Stimulated activated CD4-positive, alpha-beta T cell treated with anti-CD3 and anti-CD28 coated beads, Interleukin-4, amount 100 ng/mL, for 24 hours (primary cell): ENCODE measurements around the gene ABLIM3.

ENCODE experiments used
- DNase-seq: peaks from one replicate; pipeline ENCODE4 v3.0.0-alpha.2; 2020

Gene ABLIM3

DNA sequence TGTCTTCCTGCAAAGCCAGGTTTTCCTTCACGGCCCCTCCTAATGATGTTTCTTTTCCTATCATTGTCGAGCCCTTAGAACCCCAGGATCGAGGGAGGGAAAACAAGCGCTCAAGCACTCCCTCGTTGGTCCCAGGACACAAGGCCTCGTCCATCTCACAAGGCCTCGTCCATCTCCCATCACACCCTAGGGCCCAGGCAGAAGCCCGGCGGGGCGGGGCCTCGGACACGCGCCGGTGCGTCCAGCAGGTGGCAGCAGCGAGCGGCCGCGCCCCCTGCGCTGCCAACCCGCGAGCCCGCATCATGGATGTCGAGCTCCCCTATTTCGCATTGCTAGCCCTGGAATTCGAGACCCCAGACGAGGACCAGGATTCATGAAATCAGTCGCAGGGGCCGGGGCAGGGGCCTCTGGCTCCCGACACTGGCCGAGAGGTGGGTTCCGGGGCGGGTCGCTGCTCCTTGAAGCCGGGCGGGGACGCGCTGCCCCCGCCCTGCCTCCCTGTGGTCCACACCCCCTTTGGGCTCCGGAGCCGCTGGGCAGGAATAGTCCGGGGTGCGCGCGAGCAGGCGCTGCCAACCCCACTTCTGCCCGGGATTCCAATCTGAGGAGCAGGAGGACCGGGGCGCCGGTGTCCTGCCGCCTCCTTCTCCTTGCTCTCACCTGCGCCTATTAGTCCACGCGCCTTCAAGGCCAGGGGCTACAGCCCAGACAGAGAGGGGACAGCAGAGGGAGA, at the start of gene ABLIM3:
TSS of gene ABLIM3 (plus strand) at position 270 of the 733 bp plus-strand sequence. CDS start 603 bp downstream, outside the sequence.
- DNase-seq, result peak; percentile 66

DNA sequence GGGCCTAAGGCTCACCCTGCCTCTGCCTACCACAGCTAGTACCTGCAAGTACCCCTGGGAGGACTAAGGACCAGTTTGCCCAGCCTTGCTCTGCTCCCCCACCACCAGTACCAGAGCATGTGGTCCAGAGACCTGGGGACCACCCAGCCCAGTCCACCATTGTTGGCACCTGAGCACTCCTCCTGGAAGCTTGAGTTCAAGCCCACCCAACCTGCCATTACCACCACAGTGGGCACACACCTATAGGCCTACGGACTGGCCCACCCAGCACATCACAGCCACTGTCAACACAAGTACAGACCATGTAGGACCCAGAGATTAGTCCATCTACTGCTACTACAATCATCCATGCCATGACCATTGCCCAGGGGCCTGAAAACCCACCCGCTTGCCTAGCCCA, 47.7 kb upstream of the ABLIM3 start:
- DNase-seq, result no peak

DNA sequence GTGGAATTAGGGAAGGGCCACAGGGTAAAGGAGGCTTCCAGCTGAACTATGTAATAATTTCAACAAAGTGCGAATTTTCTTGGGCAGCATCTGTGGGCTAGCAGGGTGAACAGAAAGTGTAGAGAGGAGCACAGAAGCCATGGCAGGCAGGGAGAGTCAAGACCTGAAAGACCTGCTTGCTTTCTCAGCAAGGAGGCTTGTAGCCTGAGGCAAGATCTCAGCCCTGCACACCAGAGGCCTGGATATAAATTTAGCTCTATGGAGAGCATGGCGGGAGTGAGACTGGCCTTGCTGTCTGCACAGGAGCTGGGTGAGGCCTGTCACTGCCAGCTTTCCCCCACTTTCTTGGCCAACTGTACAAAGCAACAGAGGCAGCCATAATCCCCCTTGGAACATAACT, 46.3 kb upstream of the ABLIM3 start:
- DNase-seq, result no peak

DNA sequence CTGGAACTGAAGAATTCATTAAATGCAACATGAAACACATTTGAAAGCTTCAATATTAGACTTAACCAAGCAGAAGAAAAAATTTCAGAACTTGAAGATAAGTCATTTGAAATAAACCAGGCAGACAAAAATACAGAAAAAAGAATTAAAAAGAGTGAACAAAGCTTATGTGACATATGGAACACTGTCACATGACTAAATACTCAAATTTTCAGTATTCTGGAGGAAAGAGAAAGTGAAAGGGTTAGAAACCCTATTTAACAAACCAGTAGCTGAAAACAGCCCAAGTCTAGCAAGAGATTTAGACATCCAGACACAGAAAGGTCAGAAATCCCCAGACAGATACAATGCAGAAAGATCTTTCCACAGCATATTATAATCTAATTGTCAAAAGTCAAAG, 41.4 kb upstream of the ABLIM3 start:
- no peak for DNase-seq

DNA sequence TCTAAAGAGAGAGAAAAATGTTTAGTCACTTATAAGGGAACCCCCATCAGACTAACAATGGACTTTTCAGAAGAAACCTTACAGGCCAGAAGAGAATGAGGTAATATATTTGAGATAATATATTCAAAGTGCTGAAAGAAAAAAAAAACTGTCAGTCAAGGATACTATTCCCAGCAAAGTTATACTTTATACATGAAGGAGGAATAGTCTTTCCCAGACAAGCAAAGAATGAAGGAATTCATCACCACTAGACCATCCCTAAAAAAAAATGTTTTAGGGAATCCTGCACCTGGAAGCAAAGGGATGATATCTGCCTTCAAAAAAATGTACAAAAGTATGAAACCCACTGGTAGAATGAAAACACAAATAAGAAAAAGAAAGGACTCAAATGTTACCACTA, 41.0 kb upstream of the ABLIM3 start:
- DNase-seq, result no peak

DNA sequence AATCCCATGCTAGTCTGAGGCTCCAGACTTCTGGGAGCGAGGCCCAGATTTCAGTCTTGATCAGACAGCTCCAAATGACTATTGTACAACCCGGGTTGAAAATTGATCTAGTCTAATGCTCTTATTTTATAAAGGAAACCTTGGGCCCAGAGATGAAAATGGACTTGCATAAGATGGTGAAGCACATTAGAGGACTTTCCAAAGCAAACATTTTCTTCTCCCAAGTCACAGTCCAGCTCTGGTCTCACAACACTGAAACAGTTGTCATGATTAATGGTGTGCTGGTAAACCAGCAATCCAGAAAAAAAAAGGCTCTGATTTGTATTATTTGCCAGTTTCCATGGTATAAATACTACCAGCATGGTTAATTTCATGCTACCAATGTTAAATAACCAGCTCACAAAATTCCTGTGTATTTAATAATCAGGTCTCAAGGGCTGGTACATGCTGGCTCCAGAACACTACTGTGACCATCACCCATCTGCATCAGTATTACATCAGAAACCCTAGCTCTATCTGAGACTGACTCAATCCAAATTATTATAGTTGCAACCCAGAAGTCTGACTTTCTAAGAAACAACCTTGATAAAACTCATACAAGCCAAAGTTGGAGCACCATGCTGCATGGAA, 32.5 kb upstream of the ABLIM3 start:
- no peak for DNase-seq

DNA sequence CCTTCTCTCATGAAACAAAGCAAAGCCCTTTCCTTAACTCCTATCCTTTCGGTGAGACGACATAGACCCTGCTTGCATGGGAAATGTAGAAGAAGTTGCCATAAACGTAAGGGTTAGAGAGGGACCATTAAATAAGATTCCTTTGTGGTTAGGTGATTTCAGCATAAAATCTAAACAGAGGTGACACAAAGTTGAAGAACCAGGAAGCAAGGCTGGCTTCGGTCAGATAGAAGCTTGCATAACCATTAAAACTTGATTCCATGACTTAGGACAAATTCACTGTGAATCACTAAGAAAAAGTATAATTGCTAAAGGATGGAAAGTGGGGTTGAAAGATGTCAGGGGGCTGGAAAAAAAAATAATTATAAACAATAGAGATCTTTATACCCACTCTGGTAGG, 30.9 kb upstream of the ABLIM3 start:
- no peak for DNase-seq

DNA sequence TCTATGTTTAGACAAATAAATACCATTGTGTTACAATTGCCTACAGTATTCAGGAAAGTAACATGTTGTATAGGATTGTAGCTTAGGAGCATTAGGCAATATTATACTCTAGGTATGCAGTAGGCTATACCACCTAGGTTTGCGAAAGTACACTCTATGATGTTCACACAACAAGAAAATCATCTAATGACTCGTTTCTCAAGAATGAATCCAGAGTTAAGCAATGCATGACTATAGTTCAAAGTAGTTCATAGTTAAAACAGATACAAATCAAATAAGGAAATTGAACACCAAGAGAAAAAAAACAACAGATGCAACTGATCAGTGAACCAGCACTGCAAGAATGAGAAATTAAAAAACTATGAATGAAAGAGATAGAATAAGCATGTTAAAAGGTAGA, 27.6 kb upstream of the ABLIM3 start:
- no peak for DNase-seq

DNA sequence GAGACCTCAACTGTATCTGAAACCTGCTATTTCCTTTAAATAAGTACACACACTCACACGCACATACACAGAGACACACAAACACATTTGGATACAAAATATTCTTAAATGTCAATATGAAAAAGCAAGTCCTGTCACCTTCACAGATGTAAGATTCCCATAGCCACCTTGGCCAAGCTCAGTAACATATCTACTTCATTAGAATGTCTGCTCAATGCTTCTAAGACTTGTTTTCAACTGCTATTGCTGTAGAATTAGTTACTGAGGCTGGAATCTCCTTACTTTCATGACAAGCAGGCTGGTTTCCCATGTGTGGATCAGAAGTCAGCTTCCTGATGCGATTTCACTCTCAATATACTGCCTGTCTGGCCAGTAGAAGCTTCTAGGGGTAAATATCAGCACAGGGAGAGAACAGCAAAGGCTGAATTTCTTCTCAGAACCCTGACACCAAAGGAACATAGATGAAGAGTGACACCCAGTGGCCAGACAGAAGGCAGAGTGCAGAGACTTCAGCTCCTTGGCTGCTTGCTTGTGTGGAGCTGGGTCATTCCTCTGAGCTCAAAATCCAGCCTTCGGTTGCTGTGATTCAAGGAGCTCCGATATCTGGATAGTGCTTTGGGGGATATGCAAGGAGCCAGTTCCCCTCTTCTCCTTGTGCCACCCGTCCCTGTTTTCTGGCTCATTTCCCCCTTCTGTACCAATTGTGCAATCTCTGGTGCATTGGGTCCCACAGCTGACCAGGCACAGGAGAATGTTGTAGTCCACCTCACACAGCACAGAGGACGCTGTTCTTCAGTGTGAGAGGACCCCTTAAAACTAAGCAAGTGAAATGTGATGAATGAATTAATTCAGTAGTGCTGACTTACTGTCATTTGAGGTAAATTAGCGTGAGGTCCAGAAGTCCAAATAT, 26.6 kb upstream of the ABLIM3 start:
- DNase-seq, result peak; percentile 38

DNA sequence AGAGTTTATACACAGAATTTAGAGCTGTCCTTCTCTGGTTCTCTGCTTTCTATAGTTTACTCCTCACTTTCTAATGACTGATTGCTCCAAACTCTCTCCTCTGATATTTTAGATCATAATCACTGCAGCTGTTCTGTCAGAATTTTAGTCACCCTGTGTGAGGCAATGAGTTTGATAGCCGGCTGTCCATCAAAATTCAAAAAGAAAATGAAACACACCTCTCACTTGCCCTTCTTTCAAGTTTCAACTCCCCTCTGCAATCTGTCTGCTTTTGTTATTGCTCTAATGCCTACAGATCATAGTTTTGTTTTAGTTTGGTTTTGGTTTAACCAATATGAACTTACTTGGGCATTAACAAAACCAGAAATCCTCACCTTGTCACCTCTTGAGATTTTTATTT, 23.3 kb upstream of the ABLIM3 start:
- no peak for DNase-seq

DNA sequence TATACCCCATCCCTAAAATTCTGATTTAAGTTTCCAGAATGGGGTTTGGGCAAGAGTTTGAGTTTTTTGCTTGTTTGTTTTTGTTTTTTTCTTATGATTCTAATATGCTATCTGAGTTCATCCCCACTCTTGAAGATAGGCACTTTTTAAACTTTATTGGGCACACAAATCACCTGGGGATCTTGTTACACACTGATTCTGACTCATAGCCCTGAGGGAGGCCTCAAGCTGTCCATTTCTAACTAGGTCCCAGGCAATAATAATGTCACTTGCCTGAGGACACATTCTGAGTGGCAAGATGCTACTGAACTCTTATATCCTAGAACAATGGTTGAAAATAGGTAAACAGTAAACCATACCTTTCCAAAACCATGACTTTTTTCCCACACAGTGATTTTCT, 22.8 kb upstream of the ABLIM3 start:
- DNase-seq, result no peak

DNA sequence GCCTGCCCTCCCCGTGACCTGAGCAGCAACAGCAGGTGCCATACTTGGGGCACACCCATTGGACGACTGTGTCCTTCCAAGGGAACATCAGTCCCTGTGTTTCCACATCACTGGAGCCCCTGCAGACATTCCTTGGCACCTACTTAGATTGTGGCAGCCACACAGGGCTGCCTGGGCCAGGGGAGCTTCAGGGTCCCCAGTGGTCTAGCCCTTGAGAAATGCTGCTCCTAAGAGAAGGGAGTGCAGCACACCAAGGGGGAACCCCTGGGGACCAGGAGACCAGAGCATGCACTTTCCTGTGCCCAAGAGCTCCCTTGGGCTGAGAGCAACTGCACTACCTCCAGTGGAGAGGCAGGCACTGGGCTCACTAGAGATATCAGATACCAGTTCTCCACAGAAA, 20.1 kb upstream of the ABLIM3 start:
- no peak for DNase-seq

DNA sequence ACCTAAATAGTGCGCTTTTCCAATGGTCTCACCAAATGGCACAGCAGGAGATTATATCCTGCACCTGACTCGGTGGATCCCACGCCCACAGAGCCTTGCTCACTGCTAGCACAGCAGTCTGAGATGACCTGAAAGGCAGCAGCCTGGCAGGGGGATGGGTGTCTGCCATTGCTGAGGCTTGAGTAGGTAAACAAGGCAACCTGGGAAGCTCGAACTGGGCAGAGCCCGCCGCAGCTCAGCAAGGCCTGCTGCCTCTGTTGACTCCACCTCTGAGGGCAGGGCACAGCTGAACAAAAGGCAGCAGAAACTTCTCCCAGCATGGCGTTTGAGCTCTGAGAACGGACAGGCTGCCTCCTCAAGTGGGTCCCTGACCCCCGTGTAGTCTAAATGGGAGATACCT, 18.1 kb upstream of the ABLIM3 start:
- no peak for DNase-seq

DNA sequence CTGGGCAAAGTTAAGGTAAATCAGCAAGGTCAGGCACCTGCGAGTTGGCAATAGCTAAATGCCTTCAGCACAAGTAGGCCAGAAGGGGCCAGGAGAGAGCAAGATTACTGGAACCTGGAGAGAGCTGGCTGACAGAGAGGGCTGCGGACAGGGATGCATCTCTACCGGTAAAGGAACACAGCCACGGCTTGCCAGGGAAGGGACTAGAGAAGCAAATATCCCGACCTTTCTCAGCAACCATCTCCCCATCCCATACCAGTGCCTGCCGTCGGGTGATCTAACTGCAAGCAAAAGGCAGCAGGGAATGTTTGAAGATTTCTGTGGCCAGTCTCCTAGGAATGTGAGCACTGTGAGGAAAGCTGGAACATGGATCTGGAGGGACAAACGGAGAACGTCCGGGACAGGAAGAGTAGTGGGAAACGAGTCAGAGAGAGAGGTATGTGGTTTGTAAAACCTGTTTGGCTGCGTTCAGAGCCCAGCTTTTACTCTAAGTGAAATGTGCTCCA, 15.9 kb upstream of the ABLIM3 start:
- no peak for DNase-seq

DNA sequence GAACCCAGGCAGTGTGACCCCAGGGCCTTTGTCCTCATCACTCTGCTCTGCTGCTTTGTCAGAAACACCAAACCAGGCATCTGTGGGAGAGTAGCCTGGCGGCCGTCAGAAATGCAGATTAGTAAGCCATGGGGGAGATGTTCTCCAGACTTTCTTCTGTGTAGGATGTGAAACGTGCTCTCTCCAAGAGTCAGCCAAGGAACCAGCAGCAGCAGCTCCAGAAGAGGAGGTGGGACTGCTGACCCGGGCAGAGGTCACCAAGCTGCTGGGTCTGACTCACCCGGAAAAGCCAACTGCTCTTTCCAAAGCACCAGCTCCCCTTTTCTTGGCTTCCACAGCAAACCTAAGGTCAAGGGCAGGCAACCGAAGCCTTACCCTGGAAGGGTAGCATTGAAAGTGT, 14.4 kb upstream of the ABLIM3 start:
- no peak for DNase-seq

DNA sequence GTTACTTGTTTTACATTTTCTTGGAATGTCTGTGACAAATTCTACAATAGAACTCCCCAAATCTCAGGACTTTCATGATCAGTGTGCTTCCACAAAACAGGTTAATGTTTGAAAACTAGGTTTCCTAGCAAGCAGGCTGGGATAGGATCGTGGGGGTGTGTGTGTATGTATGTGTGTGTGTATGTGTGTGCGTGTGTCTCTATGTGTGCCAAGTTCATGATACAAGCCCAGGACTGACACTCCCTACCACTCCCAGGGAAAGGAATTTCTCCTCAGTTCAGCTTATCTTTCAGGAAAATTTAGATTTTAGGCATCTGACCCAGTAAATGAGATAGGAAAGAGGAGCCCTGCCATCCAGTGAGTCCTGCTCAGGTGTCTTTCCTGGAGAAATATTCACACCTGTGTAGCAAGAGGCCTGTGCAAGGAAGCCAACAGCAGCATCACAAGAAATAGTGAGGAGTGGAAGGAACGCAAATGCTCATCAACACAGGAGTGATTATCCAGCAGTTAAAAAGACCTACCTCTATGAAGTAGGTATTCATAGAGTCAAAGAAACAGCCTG, 13.8 kb upstream of the ABLIM3 start:
- no peak for DNase-seq

DNA sequence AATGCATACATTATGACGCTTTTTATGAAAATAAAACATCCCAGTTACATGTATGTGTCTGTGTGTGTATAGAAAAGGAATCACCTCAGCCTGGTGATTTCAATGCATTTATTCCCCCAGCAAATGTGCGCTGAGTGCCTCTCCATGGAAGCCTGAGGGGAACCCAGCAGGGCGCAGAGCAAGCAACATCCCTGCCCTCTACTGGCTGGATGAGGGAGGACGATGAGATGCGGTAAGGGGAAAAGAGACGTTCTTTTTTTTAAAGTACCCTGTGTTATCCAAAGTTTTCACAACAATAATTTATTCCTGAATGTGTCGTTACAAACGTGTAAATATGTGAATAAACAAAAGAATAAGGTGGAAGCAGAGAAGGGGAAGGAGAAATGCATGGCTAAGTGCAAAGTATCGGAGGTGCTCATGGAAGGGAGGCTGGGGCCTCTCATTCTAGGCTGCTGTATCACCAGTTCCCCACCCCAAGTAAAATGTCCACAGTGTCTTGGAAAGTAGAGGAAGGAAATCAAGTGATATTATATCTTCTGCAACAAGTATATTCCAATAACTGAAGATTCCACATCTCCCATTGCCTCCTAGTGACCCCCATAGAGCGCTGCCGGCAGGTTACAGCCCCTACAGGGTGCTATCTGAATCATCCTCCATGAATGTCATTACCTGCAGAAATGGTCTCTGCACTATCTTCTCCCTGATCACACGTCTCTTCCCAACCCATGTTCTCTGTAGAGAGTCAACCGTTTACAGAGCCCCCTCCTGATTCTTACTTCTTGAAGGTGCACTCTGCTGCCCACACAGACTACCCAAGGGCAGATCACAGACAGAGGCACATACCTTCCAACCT, 13.0 kb upstream of the ABLIM3 start:
- DNase-seq, result no peak

DNA sequence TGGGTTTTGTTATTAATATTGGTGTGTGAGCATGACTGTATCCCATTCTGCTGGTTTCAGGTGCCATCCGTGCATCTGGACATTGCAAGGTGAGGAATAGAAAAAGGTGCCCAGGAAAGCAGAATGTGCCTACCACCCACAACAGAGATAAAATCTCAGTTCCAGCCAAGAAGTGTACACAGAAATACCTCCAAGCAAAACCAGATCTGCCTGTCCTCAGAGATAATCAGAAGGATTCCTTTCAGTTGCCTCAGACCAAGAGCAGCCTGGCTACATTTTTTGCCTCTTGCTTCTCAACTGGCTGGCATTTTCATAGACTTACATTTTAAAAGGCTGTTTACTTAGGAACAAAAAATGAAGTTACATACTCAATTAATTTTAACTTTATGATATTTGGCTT, 12.1 kb upstream of the ABLIM3 start:
- DNase-seq, result no peak

DNA sequence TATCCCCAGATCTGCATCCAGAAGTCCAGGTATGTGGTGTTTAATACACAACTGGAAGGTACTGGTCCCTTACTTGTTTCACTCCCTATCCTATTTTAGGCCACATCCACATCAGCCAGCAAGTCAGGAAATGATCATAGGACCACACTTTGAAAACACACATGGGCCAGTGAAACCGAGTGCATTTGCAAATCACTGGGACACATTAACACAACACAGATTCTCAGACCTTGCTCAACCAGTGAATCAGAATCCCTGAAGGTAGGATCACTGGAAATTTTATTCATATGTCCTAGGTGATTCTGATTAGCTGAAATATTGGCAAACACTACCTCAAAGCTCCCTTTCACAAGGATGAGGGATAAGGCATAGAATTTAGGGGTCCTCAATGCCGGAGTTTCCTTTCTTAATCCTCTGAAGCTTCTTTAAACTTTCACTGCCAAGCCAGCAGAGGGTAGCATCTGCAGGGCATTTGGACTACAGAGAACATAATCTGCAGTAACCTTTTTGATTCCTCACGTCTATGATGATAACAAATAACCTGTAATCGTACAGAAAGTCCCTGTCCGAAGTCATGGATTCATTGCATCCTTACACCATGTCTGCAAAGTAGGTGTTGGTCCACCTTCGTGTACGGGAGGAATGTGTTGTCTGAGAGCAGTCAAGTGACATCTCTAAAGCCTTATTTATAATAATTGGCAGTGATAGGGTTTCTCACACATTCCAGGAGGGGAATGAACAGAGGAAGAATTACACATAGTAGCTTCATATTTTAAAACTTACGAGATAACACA, 11.0 kb upstream of the ABLIM3 start:
- no peak for DNase-seq

DNA sequence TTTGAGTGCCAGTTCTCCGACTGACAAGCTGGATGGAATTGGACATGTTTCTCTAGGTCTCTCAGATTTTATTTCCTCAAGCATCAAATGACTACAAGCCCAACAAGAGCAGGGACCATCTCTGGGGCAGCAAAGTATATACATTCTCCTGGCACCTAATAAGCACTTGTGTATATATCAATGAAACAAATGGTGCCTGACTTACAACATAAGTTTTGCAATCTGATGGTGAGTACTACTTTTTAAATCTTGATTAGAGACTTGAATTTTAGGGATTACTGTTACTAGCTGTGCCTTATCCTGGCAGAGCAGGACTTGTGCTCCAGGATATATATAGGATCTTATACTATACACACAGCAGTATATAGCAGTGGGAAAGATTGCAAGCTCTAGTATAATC, 8.8 kb upstream of the ABLIM3 start:
- DNase-seq, result no peak
